SIG-M5 treated with dmso at 0.1 percent for 504 hours (cell line): Measurements from ENCODE around the gene PIP4K2B.
A peak's percentile ranks its signal among the peaks of the same experiment; 100 is the strongest.
"Not testable (repeated sequence)": the region's sequence is repeated elsewhere in the genome, so short reads cannot be mapped to it uniquely, and the experiment has no call there.

Source experiments
- DNase-seq: peaks from one replicate; lab custom pipeline; 2025; ENCODE audit not compliant: unreplicated experiment; lab: John Stamatoyannopoulos, UW

The PIP4K2B gene

DNA sequence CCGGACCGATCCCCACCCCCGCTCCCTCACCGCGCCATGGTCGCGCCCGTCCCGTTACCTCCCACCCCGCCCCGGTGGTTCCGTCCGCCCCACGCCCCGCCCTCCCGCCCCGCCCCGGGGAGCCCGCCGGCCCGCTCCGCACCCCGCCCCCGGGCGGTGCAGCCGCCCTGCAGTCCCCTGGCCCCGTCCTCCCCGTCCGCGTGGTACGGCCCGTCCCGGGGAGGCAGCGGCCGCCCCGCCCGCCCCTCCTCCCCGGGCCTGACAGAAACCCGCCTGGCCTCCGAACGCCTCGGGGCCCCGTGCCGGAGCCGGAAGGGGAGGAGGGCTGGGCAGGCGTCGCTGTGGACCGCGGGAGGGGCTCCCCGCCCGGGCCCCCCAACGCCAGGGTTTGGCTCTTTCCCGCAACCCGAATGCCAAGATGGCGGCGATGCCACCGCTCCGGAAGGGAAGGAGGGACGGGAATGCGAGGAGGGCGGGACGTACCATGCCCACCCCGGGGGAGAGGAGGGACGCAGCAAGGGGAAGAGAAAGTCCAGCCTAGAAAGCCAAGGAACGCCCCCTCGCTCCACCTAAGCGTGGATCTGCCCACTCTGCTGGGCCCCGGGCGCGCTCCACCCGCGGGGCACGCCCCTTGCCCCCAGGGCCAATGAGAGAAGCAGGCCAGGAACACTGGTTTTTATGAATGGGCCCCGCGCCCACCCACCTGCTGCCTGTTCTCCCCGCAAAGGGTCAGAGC, at the start of gene PIP4K2B:
TSS of gene PIP4K2B (minus strand) at position 56 of the 736 bp plus-strand sequence. CDS start 132 bp downstream, outside the sequence.
- DNase-seq, result peak; percentile 98

DNA sequence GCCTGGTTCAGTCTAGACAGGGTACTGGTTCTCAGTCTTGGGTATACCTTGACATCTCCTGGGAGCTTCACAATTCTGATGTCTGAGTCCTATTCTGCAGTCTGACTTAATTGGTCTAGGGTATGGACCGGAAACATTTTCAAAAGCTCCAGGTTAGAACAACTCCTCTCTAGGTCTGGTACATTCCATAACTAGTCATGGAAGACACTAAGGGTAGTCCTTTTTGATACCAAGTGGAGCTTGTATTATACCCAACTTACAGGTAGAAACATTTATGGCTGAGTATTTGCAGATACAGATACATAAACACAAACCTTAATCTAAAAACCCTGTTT, 49.2 kb upstream of the PIP4K2B start:
- no peak for DNase-seq

DNA sequence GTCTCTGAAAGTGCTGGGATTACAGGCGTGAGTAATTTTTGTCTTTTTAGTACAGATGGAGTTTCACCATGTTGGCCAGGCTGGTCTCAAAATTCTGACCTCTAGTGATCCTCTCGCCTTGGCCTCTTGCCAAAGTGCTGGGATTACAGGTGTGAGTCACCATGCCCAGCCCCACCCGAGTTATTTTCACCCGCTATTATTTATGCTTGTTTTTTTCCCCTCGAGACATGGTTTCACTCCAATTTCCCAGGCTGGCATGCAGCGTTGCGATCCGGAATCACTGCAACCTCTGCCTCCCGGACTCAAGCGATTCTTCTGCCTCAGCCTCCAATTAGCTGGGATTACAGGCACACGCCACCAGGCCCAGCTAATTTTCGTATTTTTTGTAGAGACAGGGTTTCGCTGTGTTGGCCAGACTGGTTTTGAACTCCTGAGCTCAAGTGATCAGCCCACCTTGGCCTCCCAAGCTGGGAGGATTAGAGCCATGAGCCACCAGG, 45.0 kb upstream of the PIP4K2B start:
- DNase-seq, result no peak

DNA sequence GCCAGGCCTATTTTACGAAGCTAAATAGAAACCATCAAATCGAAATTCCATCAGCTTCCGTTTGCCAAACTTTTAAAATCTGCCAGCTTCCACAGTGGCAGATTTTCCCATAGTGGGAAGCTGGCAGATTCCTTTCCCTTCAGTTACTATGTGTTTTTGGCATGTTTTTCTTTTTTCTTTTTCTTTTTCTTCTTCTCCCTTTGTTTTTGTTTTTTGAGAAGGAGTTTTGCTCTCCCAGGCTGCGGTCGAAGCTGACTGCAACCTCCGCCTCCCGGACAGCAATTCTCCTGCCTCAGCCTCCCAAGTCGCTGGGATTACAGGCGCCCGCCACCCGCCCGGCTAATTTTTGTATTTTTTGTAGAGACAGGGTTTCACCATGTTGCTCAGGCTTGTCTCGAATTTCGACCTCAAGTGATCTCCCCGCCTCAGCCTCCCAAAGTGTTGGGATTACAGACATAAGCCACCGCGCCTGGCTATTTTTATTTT, 26.4 kb upstream of the PIP4K2B start:
- DNase-seq, result no peak

DNA sequence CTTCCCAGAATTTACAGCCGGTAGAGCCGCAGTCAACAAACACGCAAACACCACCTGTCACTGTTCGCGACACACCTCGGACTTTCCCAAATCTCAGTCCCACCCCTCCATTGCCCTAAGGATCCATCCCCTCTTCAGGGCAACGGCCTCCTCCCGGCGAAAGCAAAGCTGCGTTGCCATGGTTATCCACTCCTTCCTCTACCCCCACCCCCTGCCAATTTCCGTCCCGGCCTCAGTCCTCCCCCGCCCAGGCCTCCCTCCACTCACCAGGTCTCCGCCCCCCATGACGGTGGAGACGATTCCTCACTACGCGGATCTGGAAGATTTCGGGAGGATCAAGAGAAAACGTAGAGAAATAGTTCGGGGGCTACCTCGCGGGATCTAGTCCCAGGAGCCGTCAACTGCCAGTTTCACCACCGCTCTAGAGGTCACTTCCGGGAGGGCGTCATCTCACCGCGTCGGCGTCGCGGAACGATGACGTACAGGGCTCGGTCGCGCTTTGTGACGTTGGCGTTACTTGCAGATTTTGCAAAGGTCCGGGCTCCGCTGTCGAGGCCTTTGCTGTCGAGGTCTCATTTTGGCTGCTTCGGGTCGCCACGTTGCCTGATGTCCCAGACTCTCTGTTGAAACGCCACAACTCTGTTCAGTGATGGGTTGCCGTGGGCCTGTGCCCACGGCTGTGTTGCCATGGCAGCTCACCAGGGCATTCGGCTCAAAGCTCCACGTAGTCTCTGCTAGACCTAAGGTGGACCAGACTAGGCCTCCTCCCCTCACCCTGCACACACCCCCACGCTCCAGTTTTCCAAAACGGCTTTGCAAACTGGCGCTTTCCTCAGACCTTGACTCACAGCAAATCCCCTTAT, 25.8 kb upstream of the PIP4K2B start, which contains the start of gene CWC25:
TSS of gene CWC25 (minus strand) at position 423 of the 863 bp plus-strand sequence. CDS start at position 285, 138 bp downstream.
- peak; percentile 93 for DNase-seq

DNA sequence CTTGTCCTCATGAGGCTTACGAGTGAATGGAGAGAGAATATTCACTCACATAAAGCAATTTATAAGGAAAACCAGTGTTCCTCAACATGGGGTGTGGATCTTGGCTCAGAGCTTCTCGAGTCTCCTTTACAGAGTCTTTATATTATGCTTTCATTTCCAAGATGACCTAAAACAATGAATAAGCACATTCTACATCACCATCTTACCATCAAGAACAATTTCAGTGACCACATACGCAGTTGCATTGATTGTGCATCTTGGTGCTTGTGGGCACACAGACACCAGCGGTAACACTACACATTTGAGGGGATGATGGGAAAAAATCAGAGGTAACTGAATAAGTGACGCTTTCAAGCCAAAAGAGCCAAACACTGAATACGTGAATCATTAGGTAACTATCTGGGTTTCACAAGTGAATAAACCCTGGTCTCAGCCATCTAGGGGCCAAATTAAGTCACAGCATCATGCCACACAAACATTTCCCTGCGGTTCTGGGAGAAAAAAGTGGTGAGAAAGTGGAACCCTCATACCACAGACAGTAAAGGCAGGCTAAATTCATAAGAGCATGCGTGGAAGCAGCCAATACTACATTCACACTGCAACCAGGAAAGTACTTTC, 16.3 kb upstream of the PIP4K2B start:
- DNase-seq, result peak; percentile 22

DNA sequence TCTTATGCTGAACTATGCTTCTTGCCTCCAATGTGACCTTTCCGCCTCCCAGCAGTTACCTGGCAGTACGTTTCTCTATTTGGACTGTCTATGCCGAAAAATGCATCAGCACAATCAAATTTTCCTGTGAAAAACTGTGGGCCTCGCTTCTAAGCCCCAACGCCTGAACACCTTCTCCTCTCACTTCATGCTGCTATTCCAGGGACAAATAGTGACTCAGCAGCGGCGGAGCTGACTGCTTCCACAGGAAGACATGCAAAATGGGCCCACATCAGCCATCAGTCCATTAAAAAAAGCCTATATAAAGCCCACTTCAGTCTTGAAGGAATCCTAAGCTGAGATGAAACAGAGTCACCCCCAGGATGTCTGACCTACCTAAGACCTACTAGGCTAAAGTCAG, 10.5 kb upstream of the PIP4K2B start:
- no peak for DNase-seq

DNA sequence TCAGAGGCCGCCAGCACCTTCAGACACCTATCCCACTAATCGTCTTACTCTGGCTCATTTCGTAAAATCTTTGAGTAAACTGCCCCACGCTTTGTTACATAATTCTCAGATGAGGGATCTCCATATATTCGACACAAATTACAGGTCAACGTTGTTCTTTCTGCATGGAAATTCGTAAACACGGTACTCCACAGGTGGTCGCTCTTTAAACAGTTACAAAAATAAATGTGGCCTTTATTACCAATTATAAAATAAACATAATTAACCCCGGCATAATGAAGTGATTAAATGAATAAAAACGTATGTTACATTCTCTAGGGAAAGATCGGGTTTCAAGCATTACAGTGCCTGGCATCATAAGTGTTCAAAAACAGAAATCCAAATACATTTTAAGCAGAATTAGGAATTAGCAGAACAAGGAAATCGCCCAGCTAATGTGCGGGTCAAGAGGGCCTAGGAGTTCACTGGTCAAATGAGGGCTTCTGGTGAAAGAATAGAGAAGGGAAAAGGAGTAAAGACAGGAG, 943 bp upstream of the PIP4K2B start:
- no peak for DNase-seq

DNA sequence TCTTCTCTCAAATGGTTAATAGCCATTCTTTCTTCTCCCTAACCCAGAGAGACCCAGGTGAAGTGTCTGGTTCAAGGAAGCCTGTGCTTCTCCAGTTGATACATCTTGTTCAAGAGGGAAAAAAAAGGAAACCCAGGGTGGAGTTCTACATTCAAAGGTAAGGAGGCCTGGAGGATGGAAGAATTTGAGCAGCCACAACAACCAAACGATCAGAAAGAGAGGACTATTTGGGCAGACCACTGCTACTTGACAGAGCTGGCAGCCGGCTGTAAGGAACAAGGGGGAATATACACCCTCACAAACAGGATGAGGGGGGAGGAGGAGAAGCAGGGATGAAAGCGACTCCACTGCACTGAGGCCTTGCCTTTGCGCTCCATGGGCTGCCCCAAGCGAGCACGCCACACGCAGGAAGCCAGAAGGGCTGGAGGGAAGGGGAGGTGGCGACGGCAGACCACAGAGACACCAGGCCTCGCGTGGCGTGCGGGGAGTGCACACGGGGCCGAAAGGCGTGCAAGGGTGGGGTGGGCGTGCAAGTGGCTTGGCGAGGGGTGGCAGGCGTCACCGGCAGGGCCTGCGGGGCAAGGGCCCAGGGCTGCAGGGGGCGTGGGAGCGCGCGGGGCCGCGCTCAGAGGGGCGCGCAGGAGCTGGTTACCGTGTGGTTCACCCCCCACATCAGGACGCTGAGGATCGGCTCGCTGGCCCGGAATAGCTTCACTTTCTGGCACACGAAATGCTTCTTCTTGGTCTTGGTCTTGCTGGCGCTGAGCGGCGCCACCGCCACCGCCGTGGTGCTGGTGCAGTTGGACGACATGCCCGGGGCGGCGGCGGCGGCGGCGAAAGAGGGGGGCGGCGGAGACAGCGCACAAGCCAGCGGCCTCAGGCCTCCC, 499 bp downstream of the PIP4K2B start:
- DNase-seq, result no peak

DNA sequence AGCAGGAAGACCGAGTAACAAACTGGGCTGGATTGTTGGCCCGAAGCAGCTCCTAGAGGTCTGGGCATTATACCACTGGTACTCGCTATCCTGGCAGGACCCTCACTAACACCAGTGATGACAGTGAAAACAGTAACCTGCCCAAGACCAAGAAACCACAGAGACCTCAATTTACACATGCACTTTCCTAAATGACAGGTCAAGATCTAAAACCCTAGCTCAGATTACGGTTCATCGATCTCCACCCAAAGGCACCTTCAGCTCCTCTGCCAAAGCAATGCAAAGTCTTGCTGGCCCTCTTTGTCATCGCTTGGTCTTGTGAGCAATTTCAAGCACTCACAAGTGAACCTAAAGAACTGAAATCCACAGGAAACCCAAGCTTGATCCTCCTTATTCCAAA, 1.5 kb downstream of the PIP4K2B start:
- no peak for DNase-seq

DNA sequence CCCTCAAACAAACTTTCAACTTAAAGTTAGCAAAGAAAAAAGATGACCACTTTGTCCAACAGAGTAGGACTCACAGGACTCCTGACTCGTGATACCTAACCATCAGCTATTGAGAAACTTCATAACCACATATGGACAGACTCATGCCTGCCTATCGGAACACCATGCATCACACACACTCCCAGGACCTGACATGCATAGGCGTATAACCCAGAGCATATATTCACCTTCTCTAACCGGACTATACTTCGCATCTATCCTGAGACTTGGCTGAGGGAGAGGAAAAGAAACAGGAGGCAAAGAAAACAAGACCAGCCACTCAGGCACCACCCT, 2.2 kb downstream of the PIP4K2B start:
- DNase-seq, result no peak

DNA sequence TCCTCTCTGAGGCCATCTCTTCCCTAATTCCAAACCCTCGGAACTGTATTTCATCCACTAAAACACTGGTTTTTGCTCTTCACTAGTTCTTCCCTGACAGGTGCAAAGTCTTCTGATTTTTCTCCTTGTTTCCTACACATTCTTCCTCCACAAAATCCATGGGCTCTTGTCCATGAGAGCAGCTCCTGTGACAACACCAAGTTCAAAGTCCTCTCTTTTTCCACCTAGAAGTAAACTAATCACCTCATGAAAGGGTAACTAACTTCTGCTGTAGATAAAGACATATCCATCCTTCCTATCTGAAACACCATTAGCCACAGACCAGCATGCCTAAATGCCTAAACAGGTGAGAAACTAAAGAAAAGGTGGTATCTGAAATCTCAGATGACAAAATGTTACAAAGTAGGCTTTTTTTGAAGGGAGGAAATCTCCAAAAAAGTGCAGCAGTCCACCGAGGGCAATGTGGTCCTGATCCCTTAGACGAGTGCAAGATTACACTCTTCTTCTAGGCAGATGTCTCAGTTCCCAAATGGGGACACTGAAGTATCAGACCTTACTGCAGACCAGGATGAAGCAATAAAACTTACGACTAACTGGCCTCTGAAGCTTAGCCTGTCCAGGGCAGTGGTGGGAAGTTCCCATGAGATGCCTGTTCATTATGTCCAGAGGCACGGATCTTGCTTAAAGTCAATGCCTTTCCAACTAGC, 2.8 kb downstream of the PIP4K2B start:
- DNase-seq, result no peak

DNA sequence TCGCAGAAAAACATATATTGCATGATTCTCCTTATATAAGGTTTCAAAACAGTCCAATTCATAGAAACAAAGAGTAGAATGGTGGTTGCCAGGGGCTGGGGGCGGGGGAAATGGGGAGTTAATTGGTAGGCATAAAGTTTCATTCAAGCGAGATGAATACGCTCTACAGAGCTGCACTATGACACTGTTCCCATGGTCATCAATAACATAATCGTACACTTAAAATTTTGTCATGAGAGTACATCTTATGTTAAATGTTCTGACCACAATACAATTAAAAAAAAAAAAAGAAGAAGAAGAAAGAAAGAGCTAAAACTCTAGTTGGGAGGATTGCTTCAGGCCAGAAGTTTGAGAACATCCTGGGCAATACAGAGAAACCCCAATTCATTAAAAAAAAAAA, 5.1 kb downstream of the PIP4K2B start:
- DNase-seq, result no peak

DNA sequence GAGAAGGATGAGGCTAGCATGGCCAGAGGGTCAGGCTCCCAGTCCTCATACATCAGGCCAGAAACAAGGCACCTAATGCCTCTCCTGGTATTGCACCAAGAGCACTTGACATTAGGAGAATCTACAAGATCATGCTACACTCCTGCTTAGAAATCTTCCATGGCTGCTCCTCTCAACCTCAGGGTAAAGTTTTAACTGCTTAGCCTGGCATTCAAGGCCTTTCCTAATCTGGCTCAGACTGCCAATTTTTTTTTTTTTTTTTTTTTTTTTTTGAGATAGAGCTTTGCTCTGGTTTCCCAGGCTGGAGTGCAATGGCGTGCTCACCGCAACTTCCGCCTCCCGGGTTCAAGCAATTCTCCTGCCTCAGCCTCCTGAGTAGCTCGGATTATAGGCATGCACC, 8.2 kb downstream of the PIP4K2B start:
- DNase-seq, result no peak

DNA sequence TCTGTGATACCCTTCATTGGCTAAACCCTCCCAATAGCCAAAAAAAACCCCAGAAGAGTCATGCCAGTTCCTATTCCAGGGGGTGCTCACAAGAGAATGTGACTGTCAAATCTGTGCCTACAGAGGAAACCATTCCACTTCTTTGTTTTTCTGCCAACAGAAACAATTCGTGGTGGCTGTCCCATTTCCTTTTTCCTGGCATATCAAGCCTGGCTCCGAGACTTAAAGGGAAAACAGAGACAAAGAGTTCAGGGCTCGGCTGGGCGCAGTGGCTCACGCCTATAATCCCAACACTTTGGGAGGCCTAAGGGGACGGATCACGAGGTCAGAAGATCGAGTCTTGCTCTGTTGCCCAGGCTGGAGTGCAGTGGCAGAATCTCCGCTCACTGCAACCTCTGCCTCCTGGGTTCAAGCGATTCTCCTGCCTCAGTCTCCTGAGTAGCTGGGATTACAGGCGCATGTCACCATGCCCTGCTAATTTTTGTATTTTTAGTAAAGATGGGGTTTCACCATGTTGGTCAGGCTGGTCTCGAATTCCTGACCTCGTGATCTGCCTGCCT, 9.1 kb downstream of the PIP4K2B start:
- not testable (repeated sequence) for DNase-seq

DNA sequence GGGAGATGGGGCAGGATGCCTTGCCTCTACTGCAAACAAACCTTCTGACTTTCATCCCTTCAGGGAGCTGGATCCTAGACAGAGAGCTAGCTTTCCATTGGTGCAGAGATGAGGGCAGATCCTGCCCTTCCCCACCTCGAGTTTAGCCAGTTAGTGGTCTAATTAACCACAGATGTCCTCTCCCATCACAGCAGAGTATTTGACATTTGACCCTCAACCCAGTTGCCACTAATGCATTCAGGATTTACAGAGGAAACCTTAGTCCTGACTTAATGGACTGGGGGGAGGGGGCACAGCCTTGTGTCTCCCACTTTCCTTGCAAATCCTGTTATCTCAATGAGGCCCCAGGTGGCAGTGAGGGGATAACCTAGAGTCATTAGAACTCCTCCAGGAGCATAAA, 10.2 kb downstream of the PIP4K2B start:
- no peak for DNase-seq

DNA sequence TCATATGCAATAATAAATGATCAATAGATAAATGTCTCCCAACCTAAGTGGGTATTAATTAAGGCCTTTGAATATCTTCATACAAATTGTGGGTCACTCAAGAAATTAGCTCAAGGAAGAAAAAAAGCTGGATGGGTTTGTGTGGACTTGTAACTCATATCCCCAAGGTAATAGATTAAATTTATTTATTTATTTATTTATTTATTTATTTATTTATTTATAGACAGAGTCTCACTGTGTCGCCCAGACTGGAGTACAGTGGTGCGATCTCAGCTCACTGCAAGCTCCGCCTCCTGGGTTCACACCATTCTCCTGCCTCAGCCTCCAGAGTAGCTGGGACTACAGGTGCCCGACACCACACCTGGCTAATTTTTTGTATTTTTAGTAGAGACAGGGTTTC, 11.4 kb downstream of the PIP4K2B start:
- DNase-seq, result not testable (repeated sequence)

DNA sequence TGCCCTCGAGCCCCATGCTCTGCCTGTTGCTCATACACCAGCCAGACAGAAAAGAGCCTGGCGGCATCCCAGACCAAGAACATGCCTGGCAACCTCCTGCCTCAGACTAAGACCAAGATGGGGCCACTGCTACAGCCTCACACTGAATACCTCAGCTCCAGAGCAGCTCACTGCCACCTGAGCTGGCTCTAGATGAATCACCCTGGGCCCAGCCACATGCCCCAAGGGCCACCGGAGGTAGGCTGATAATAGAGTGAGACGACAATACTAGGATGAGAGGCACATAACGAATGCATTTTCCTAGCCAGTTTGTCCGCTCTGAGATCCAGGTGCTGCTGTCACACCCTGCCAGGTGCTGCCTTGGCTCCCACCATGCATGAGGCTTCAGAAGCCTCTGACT, 13.0 kb downstream of the PIP4K2B start:
- DNase-seq, result no peak

DNA sequence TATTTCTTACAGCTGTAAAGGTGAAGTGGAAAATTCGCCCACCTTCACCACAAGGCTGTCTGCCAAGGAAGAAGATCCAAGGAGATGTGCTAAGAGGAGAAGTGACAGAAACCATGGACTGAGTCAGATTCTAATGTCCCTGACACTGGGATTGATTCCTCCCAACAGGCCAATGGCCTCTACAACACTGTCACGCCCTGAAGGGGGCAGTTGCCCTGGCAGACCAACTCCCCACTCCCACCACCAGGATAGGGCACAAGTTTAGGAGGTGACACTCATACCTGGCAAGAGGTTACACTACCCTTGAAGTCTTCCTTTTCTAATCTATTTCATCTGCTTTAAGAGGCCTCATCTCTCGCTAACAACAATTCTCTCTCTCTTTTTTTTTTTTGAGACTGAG, 16.1 kb downstream of the PIP4K2B start:
- DNase-seq, result no peak
